Activated CD4-positive, alpha-beta memory T cell treated with anti-CD3 and anti-CD28 coated beads for 36 hours (primary cell): ENCODE measurements around the gene PLD2. TPM values are rescaled to one million over a fixed set of nuclear protein-coding genes. Genes with fewer than 3 reads are reported as not detected.

Source experiments
- CTCF ChIA-PET: fragments of 350-600 bp; sonication (Branson Sonifier 250); formaldehyde crosslinking; loops from one replicate; lab custom pipeline; 2021; ENCODE audit warnings: antibody characterized with exemption, inconsistent platforms; lab: Charles Lee
- POLR2A ChIA-PET: fragments of 350-600 bp; sonication (Branson Sonifier 250); formaldehyde crosslinking; loops from one replicate; lab custom pipeline; 2021; ENCODE audit warnings: antibody characterized with exemption; lab: Charles Lee
- DNase-seq: peaks from one replicate; pipeline ENCODE4 v3.0.0-alpha.2; 2020
- H3K27ac Mint-ChIP-seq: one replicate; pipeline ENCODE4 v1.8.0; 2021; ENCODE audit warnings: mixed read lengths
- H3K27me3 Mint-ChIP-seq: one replicate; pipeline ENCODE4 v1.8.0; 2021; ENCODE audit warnings: mixed read lengths
- H3K36me3 Mint-ChIP-seq: one replicate; pipeline ENCODE4 v1.8.0; 2021; ENCODE audit warnings: mixed read lengths
- H3K4me1 Mint-ChIP-seq: one replicate; pipeline ENCODE4 v1.8.0; 2021; ENCODE audit warnings: low read depth, mixed read lengths
- H3K4me3 Mint-ChIP-seq: one replicate; pipeline ENCODE4 v1.8.0; 2021; ENCODE audit warnings: mild to moderate bottlenecking, mixed read lengths
- H3K9me3 Mint-ChIP-seq: one replicate; pipeline ENCODE4 v1.8.0; 2021; ENCODE audit warnings: mixed read lengths
- intact Hi-C: fragments of 100-400 bp; cut with micrococcal nuclease; formaldehyde crosslinking; loops from one replicate; pipeline ENCODE4 v1.15.1; 2023
- total RNA-seq, 2 experiments: library from RNA; stranded (reverse); gene quantifications; one replicate each; pipeline ENCODE4 v1.2.3, GENCODE V29; 2021

The PLD2 gene
- total RNA-seq: 10 to 100 TPM; 15.8 to 19.3 TPM

GRCh38 chr17:4806777-4807604, at the start of gene PLD2:
Gene PLD2 (plus strand): TSS chr17:4807152. CDS start chr17:4807773, 621 bp downstream.
- Mint-ChIP-seq H3K27me3 (no peaks in the 10 kb centered on the region), H3K36me3 (peaks cover 4% of the 10 kb centered on the region), H3K27ac (no peak within 1 kb of the TSS), H3K4me1 (peaks cover 14% of the 10 kb centered on the region), H3K9me3 (no peaks in the 10 kb centered on the region), H3K4me3 (peak within 1 kb of the TSS; percentile 74)
- intact Hi-C loops: loop anchor here (1.0 kb wide), 1 partner anchor 11 kb away; the partner anchor contains the start of gene PSMB6
- peak; percentile 92 for DNase-seq
- POLR2A ChIA-PET: interaction anchor here (0.6 to 2.1 kb wide), 6 partner anchors 9 to 240 kb away, joined by 3 to 8 read pairs (median 4); partner anchors contain the start of genes PSMB6 and VMO1
- CTCF ChIA-PET: interaction anchor here (1.1 to 2.8 kb wide), 6 partner anchors 17 to 330 kb away, joined by 3 to 28 read pairs (median 4); partner anchors contain the start of genes ARRB2 and CHRNE

GRCh38 chr17:4759776-4760236, 47.1 kb upstream of the PLD2 start:
- H3K4me1 Mint-ChIP-seq: no peaks in the 10 kb centered on the region
- POLR2A ChIA-PET: no interaction called here

GRCh38 chr17:4764595-4764994, 42.4 kb upstream of the PLD2 start:
- no peak for DNase-seq
- Mint-ChIP-seq H3K36me3 (no peaks in the 10 kb centered on the region), H3K27ac (no peak overlapping the region), H3K4me3 (no peak overlapping the region), H3K4me1 (no peaks in the 10 kb centered on the region), H3K27me3 (peaks cover 8% of the 10 kb centered on the region), H3K9me3 (no peaks in the 10 kb centered on the region)
- POLR2A ChIA-PET: no interaction called here
- intact Hi-C loops: no loop called here
- CTCF ChIA-PET: interaction anchor here (1.7 kb wide), 1 partner anchor 25 kb away, joined by 6 read pairs; no protein-coding TSS in a partner anchor

More at GRCh38 chr17:4759776-4760236, 47.1 kb upstream of the PLD2 start:
- H3K27ac Mint-ChIP-seq: no peak overlapping the region
- CTCF ChIA-PET: no interaction called here
- no peak for DNase-seq
- H3K36me3 Mint-ChIP-seq: no peaks in the 10 kb centered on the region
- no peaks in the 10 kb centered on the region for H3K9me3 Mint-ChIP-seq
- H3K27me3 Mint-ChIP-seq: peaks cover 10% of the 10 kb centered on the region
- H3K4me3 Mint-ChIP-seq: no peak overlapping the region
- intact Hi-C loops: no loop called here

GRCh38 chr17:4766201-4766600, 40.8 kb upstream of the PLD2 start:
- Mint-ChIP-seq H3K27me3 (peaks cover 3% of the 10 kb centered on the region), H3K4me1 (peaks cover 3% of the 10 kb centered on the region), H3K9me3 (no peaks in the 10 kb centered on the region), H3K36me3 (no peaks in the 10 kb centered on the region), H3K27ac (no peak overlapping the region), H3K4me3 (no peak overlapping the region)
- no peak for DNase-seq
- POLR2A ChIA-PET: no interaction called here
- intact Hi-C loops: no loop called here
- CTCF ChIA-PET: no interaction called here

GRCh38 chr17:4766723-4767122, 40.2 kb upstream of the PLD2 start:
- DNase-seq: no peak
- peaks cover 4% of the 10 kb centered on the region for H3K27me3 Mint-ChIP-seq
- ChIA-PET POLR2A (no interaction called here), CTCF (interaction anchor here (0.7 kb wide), 1 partner anchor 307 kb away, joined by 3 read pairs; no protein-coding TSS in a partner anchor)
- no peaks in the 10 kb centered on the region for H3K36me3 Mint-ChIP-seq
- no peak overlapping the region for H3K27ac Mint-ChIP-seq
- intact Hi-C loops: no loop called here
- no peaks in the 10 kb centered on the region for H3K9me3 Mint-ChIP-seq
- no peak overlapping the region for H3K4me3 Mint-ChIP-seq
- peaks cover 7% of the 10 kb centered on the region for H3K4me1 Mint-ChIP-seq

- CTCF ChIA-PET: no interaction called here
- H3K4me1 Mint-ChIP-seq: peaks cover 11% of the 10 kb centered on the region
- no peak overlapping the region for H3K4me3 Mint-ChIP-seq
- H3K9me3 Mint-ChIP-seq: no peaks in the 10 kb centered on the region
- H3K27ac Mint-ChIP-seq: no peak overlapping the region
- H3K27me3 Mint-ChIP-seq: peaks cover 6% of the 10 kb centered on the region
- H3K36me3 Mint-ChIP-seq: no peaks in the 10 kb centered on the region
- no peak for DNase-seq
- POLR2A ChIA-PET: no interaction called here
- intact Hi-C loops: no loop called here
Measured at GRCh38 chr17:4768298-4768697, 38.7 kb upstream of the PLD2 start.

- ChIA-PET POLR2A (no interaction called here), CTCF (no interaction called here)
- intact Hi-C loops: no loop called here
- Mint-ChIP-seq H3K36me3 (no peaks in the 10 kb centered on the region), H3K4me3 (no peak overlapping the region), H3K4me1 (peaks cover 11% of the 10 kb centered on the region), H3K27me3 (peaks cover 6% of the 10 kb centered on the region), H3K9me3 (no peaks in the 10 kb centered on the region), H3K27ac (no peak overlapping the region)
- DNase-seq: no peak
Measured at GRCh38 chr17:4769628-4770027, 37.3 kb upstream of the PLD2 start.

GRCh38 chr17:4771519-4772234, 35.3 kb upstream of the PLD2 start, which contains the start of gene TM4SF5:
Gene TM4SF5 (plus strand): TSS chr17:4771886. CDS start chr17:4771923, 37 bp downstream.
- no peaks in the 10 kb centered on the region for H3K36me3 Mint-ChIP-seq
- POLR2A ChIA-PET: no interaction called here
- CTCF ChIA-PET: interaction anchor here (2.0 kb wide), 1 partner anchor 18 kb away, joined by 5 read pairs; no protein-coding TSS in a partner anchor
- peaks cover 8% of the 10 kb centered on the region for H3K27me3 Mint-ChIP-seq
- H3K4me1 Mint-ChIP-seq: peaks cover 11% of the 10 kb centered on the region
- intact Hi-C loops: no loop called here
- H3K27ac Mint-ChIP-seq: no peak within 1 kb of the TSS
- no peak within 1 kb of the TSS for H3K4me3 Mint-ChIP-seq
- no peaks in the 10 kb centered on the region for H3K9me3 Mint-ChIP-seq
- peak; percentile 47 for DNase-seq

GRCh38 chr17:4772235-4772613, 34.7 kb upstream of the PLD2 start:
- H3K36me3 Mint-ChIP-seq: no peaks in the 10 kb centered on the region
- intact Hi-C loops: no loop called here
- DNase-seq: no peak
- POLR2A ChIA-PET: no interaction called here
- H3K27ac Mint-ChIP-seq: no peak overlapping the region
- H3K4me1 Mint-ChIP-seq: peaks cover 11% of the 10 kb centered on the region
- H3K9me3 Mint-ChIP-seq: no peaks in the 10 kb centered on the region
- peaks cover 8% of the 10 kb centered on the region for H3K27me3 Mint-ChIP-seq
- CTCF ChIA-PET: interaction anchor here (2.0 kb wide), 1 partner anchor 18 kb away, joined by 5 read pairs; no protein-coding TSS in a partner anchor
- H3K4me3 Mint-ChIP-seq: no peak overlapping the region

GRCh38 chr17:4777969-4778760, 28.8 kb upstream of the PLD2 start:
- Mint-ChIP-seq H3K4me1 (no peaks in the 10 kb centered on the region), H3K36me3 (no peaks in the 10 kb centered on the region), H3K27ac (no peak overlapping the region), H3K9me3 (no peaks in the 10 kb centered on the region), H3K27me3 (peaks cover 20% of the 10 kb centered on the region), H3K4me3 (no peak overlapping the region)
- DNase-seq: no peak
- intact Hi-C loops: no loop called here
- POLR2A ChIA-PET: interaction anchor here (0.8 kb wide), 1 partner anchor 12 kb away, joined by 3 read pairs; no protein-coding TSS in a partner anchor
- CTCF ChIA-PET: interaction anchor here (2.1 kb wide), 1 partner anchor 12 kb away, joined by 9 read pairs; no protein-coding TSS in a partner anchor

GRCh38 chr17:4780325-4780955, 26.5 kb upstream of the PLD2 start:
- POLR2A ChIA-PET: no interaction called here
- H3K27ac Mint-ChIP-seq: no peak overlapping the region
- H3K36me3 Mint-ChIP-seq: no peaks in the 10 kb centered on the region
- H3K4me3 Mint-ChIP-seq: no peak overlapping the region
- H3K9me3 Mint-ChIP-seq: no peaks in the 10 kb centered on the region
- DNase-seq: no peak
- H3K4me1 Mint-ChIP-seq: no peaks in the 10 kb centered on the region
- CTCF ChIA-PET: interaction anchor here (1.1 to 2.1 kb wide), 2 partner anchors 9 to 123 kb away, joined by 3 to 9 read pairs; partner anchors contain the start of gene CHRNE
- intact Hi-C loops: no loop called here
- peaks cover 35% of the 10 kb centered on the region for H3K27me3 Mint-ChIP-seq
